SU-DHL-6 (cell line): ENCODE results near the gene KIAA0586.

ENCODE experiments used
- H2AFZ ChIP-seq: fragments of 200-600 bp; sonication (generic); 2 replicates; pipeline ENCODE4 v1.6.1; 2014; ENCODE audit warnings: low read depth, mild to moderate bottlenecking, moderate library complexity, mixed read lengths, antibody characterized with exemption, low read length; ENCODE audit not compliant: severe bottlenecking
- H3F3A ChIP-seq: fragments of 200-600 bp; shearing (Covaris generic); 2 replicates; pipeline ENCODE4 v1.6.0; 2016; ENCODE audit warnings: antibody characterized with exemption, mild to moderate bottlenecking; ENCODE audit not compliant: insufficient read depth
- H3K27ac ChIP-seq: fragments of 200-600 bp; sonication (generic); 2 replicates; pipeline ENCODE4 v1.5.1; 2016; ENCODE audit warnings: low read depth, mild to moderate bottlenecking, low read length, moderate library complexity, mixed read lengths
- H3K27me3 ChIP-seq: fragments of 200-600 bp; sonication (generic), shearing (Covaris generic); 2 replicates; pipeline ENCODE4 v1.6.0; 2014; ENCODE audit warnings: mild to moderate bottlenecking, low read length
- H3K36me3 ChIP-seq: fragments of 200-600 bp; sonication (generic); 2 replicates; pipeline ENCODE4 v1.6.1; 2014; ENCODE audit warnings: mild to moderate bottlenecking, low read length, mixed read lengths
- H3K4me2 ChIP-seq: fragments of 300-600, 200-600 bp; shearing (Covaris generic), sonication (generic); 2 replicates; pipeline ENCODE4 v1.6.0; 2014; ENCODE audit warnings: low read length, low read depth, mild to moderate bottlenecking; ENCODE audit not compliant: poor library complexity, severe bottlenecking
- H3K4me3 ChIP-seq: fragments of 200-600 bp; sonication (generic); 2 replicates; pipeline ENCODE4 v1.5.1; 2014; ENCODE audit warnings: antibody characterized with exemption, low read length, mild to moderate bottlenecking, mixed read lengths; ENCODE audit not compliant: insufficient read depth, poor library complexity, severe bottlenecking
- H3K79me2 ChIP-seq: fragments of 200-600 bp; sonication (generic); 2 replicates; pipeline ENCODE4 v1.6.1; 2014; ENCODE audit warnings: mild to moderate bottlenecking, low read length, moderate library complexity; ENCODE audit not compliant: insufficient read depth
- H3K9ac ChIP-seq: fragments of 200-600 bp; sonication (generic); 2 replicates; pipeline ENCODE4 v1.7.0; 2014; ENCODE audit warnings: mild to moderate bottlenecking, low read length
- H3K9me2 ChIP-seq: fragments of 200-600 bp; sonication (generic); replicated peaks from 2 replicates; pipeline ENCODE4 v1.6.1; 2014; ENCODE audit warnings: low read length; ENCODE audit not compliant: insufficient read depth
- H3K9me3 ChIP-seq: fragments of 200-600 bp; sonication (generic); 2 replicates; pipeline ENCODE4 v1.6.1; 2014; ENCODE audit warnings: low read length, mixed read lengths; ENCODE audit not compliant: insufficient read depth
- H4K20me1 ChIP-seq: fragments of 200-600 bp; sonication (generic); 2 replicates; pipeline ENCODE4 v1.6.1; 2014; ENCODE audit warnings: low read depth, mild to moderate bottlenecking, antibody characterized with exemption, low read length, moderate library complexity, mixed read lengths
- EZH2phosphoT487 ChIP-seq: fragments of 200-600 bp; sonication (generic), shearing (Covaris generic); conservative IDR thresholded peaks from 2 replicates; pipeline ENCODE4 v1.6.1; 2018; ENCODE audit warnings: mild to moderate bottlenecking, antibody characterized with exemption, low read length, moderate library complexity, mixed read lengths
- TF ChIP-seq, protein P1 (sequence below): fragments of 200-600 bp; sonication (generic); IDR thresholded peaks from one replicate; pipeline ENCODE4 v1.5.1; 2017; ENCODE audit warnings: antibody characterized with exemption, mild to moderate bottlenecking, low read length, moderate library complexity; ENCODE audit not compliant: insufficient read depth, poor library complexity, severe bottlenecking

KIAA0586 gene

DNA sequence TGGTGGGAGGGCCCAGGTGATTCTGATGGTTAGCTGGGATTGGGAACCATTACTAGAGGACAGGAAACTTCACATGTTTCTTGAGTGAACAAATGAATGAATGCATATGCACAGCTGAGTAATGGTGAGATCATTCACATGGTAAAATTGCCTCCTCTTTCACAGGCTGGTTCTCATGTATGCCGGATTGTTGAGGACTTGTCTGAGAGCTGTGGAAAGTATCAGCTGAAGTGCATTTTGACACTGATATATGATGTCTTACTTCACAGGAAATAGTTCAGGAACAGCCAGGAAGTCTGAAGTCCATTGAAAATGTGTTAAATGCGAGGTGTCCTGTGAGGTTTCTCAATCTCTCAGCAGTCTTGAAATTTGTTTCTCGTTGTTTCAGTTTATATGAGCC is 132.7 kb downstream of the KIAA0586 start:
- no peaks in the 10 kb centered on the region for H3K9me3 ChIP-seq
- no peaks in the 10 kb centered on the region for H3F3A ChIP-seq
- H3K9ac ChIP-seq, result no peak overlapping the region
- no peaks in the 10 kb centered on the region for H3K9me2 ChIP-seq
- H3K27me3 ChIP-seq, result no peaks in the 10 kb centered on the region
- H3K36me3 ChIP-seq, result no peaks in the 10 kb centered on the region
- no peak overlapping the region for H2AFZ ChIP-seq
- TF ChIP-seq, protein P1, sequence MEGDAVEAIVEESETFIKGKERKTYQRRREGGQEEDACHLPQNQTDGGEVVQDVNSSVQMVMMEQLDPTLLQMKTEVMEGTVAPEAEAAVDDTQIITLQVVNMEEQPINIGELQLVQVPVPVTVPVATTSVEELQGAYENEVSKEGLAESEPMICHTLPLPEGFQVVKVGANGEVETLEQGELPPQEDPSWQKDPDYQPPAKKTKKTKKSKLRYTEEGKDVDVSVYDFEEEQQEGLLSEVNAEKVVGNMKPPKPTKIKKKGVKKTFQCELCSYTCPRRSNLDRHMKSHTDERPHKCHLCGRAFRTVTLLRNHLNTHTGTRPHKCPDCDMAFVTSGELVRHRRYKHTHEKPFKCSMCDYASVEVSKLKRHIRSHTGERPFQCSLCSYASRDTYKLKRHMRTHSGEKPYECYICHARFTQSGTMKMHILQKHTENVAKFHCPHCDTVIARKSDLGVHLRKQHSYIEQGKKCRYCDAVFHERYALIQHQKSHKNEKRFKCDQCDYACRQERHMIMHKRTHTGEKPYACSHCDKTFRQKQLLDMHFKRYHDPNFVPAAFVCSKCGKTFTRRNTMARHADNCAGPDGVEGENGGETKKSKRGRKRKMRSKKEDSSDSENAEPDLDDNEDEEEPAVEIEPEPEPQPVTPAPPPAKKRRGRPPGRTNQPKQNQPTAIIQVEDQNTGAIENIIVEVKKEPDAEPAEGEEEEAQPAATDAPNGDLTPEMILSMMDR, result no peak
- no peak for TF ChIP-seq EZH2phosphoT487
- no peaks in the 10 kb centered on the region for H3K79me2 ChIP-seq
- H4K20me1 ChIP-seq, result no peaks in the 10 kb centered on the region
- no peak overlapping the region for H3K4me3 ChIP-seq
- H3K4me2 ChIP-seq, result no peak overlapping the region
- H3K27ac ChIP-seq, result no peak overlapping the region

GRCh38 chr14:58562141-58562540 is 134.6 kb downstream of the KIAA0586 start:
- no peak for TF ChIP-seq EZH2phosphoT487
- TF ChIP-seq, protein P1, result no peak
- H3K79me2 ChIP-seq, result no peaks in the 10 kb centered on the region
- H3K4me3 ChIP-seq, result no peak overlapping the region
- no peaks in the 10 kb centered on the region for H3K9me2 ChIP-seq
- H2AFZ ChIP-seq, result no peak overlapping the region
- H3K27me3 ChIP-seq, result no peaks in the 10 kb centered on the region
- no peaks in the 10 kb centered on the region for H3K36me3 ChIP-seq
- no peak overlapping the region for H3K9ac ChIP-seq
- no peaks in the 10 kb centered on the region for H3K9me3 ChIP-seq
- no peak overlapping the region for H3K4me2 ChIP-seq
- H3K27ac ChIP-seq, result no peak overlapping the region
- H4K20me1 ChIP-seq, result no peaks in the 10 kb centered on the region
- H3F3A ChIP-seq, result no peaks in the 10 kb centered on the region

GRCh38 chr14:58563978-58564377 is 136.5 kb downstream of the KIAA0586 start:
- no peak overlapping the region for H3K9ac ChIP-seq
- no peaks in the 10 kb centered on the region for H3K9me3 ChIP-seq
- no peaks in the 10 kb centered on the region for H3K36me3 ChIP-seq
- H3F3A ChIP-seq, result no peaks in the 10 kb centered on the region
- H3K9me2 ChIP-seq, result no peaks in the 10 kb centered on the region
- H4K20me1 ChIP-seq, result no peaks in the 10 kb centered on the region
- H3K4me3 ChIP-seq, result no peak overlapping the region
- H2AFZ ChIP-seq, result no peak overlapping the region
- H3K27me3 ChIP-seq, result no peaks in the 10 kb centered on the region
- no peaks in the 10 kb centered on the region for H3K79me2 ChIP-seq
- no peak for TF ChIP-seq EZH2phosphoT487
- TF ChIP-seq, protein P1, result no peak
- H3K27ac ChIP-seq, result no peak overlapping the region
- no peak overlapping the region for H3K4me2 ChIP-seq
